HAP-1 (cell line): ENCODE data around the gene KRT20.

ENCODE experiments used
- DNase-seq, 2 experiments: peaks; one replicate each; pipeline ENCODE4 v3.0.0-alpha.2; 2016 to 2020; ENCODE audit warnings: low spot score in 2 of 2
- H3K27me3 ChIP-seq: fragments of 250-450 bp; sonication (Bioruptor Pico); 2 replicates; pipeline ENCODE4 v1.5.1; 2020; ENCODE audit warnings: low read depth, mild to moderate bottlenecking, moderate library complexity
- H3K36me3 ChIP-seq: fragments of 250-450 bp; sonication (Bioruptor Pico); replicated peaks from 2 replicates; pipeline ENCODE4 v1.5.1; 2020; ENCODE audit warnings: mild to moderate bottlenecking
- H3K4me1 ChIP-seq: fragments of 250-450 bp; sonication (Bioruptor Pico); 2 replicates; pipeline ENCODE4 v1.5.1; 2020; ENCODE audit warnings: mild to moderate bottlenecking
- H3K4me3 ChIP-seq: fragments of 250-450 bp; sonication (Bioruptor Pico); 2 replicates; pipeline ENCODE4 v1.5.1; 2020; ENCODE audit warnings: mild to moderate bottlenecking, moderate library complexity
- H3K9me3 ChIP-seq: fragments of 250-450 bp; sonication (Bioruptor Pico); 2 replicates; pipeline ENCODE4 v1.5.1; 2020; ENCODE audit warnings: mild to moderate bottlenecking, moderate library complexity
- in situ Hi-C: fragments of 300-500 bp; cut with MboI; formaldehyde crosslinking; loops from 3 replicates; pipeline ENCODE4 v1.14.3; 2020; ENCODE audit warnings: low sequenced_read_pairs, inconsistent platforms, mixed read lengths

KRT20 gene

DNA sequence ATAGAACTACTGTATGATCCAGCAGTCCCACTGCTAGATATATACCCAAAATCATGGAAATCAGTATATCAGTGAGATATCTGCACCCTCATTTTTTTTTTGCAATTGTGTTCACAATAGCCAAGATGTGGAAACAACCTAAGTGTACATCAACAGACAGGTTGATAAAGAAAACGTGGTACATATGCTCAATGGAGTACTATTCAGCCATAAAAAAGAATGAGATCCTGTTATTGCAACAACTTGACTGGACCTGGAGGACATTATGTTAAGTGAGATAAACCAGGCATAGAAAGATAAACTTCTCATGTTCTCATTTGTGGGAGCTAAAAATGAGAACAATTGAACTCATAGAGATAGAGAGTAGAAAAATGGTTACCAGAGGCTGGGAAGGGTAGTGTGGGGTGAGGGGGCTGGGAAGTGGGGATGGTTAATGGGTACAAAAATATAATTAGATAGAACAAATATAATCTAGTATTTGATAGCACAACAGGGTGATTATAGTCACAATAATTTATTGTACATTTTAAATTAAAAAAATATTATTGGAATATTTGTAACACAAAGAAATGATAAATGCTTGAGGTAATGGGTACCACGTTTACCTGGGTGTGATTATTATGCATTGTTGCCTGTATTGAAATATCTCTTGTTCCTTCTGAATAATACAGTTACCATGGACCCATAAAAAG, 54.8 kb downstream of the KRT20 start:
- no peaks in the 10 kb centered on the region for H3K27me3 ChIP-seq
- in situ Hi-C loops: no loop called here

DNA sequence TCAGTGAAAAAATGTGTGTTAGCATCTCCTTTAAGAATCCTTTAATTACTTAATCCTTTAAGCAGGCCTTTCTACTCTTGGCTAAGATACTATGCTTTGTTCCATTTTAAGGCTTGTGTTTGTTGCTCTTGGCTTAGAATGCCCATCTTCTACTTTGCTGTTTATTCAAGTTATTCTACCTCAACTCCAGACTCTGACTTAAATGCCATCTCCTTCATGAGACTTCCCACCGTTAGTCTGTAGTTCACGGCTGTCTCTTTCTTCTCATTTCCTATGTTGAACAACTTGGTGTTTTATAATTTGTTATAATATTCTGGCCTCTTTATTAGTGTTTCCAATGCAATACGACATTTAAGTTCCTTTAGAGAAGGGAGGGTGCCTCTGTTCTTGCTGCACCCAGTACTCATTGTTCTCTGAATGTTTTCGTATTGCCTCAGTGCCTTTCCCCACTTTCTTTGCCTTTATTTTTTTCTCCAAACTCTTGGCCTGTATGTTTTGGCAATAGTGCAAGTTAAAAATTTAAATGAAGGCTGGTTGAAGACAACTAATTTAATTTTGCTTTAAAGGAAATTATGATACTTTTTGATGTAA, 56.5 kb downstream of the KRT20 start:
- Histone ChIP-seq H3K4me1 (peaks cover 18% of the 10 kb centered on the region), H3K36me3 (no peaks in the 10 kb centered on the region; the same call in 1 of the 2 replicates), H3K4me3 (no peak overlapping the region), H3K27me3 (no peaks in the 10 kb centered on the region), H3K9me3 (no peaks in the 10 kb centered on the region)
- in situ Hi-C loops: no loop called here
- no peak for DNase-seq

More for the DNA sequence above, 54.8 kb downstream of the KRT20 start:
- no peaks in the 10 kb centered on the region for H3K36me3 ChIP-seq
- H3K4me1 ChIP-seq: peaks cover 18% of the 10 kb centered on the region
- DNase-seq: no peak
- H3K4me3 ChIP-seq: no peak overlapping the region
- H3K9me3 ChIP-seq: no peaks in the 10 kb centered on the region

DNA sequence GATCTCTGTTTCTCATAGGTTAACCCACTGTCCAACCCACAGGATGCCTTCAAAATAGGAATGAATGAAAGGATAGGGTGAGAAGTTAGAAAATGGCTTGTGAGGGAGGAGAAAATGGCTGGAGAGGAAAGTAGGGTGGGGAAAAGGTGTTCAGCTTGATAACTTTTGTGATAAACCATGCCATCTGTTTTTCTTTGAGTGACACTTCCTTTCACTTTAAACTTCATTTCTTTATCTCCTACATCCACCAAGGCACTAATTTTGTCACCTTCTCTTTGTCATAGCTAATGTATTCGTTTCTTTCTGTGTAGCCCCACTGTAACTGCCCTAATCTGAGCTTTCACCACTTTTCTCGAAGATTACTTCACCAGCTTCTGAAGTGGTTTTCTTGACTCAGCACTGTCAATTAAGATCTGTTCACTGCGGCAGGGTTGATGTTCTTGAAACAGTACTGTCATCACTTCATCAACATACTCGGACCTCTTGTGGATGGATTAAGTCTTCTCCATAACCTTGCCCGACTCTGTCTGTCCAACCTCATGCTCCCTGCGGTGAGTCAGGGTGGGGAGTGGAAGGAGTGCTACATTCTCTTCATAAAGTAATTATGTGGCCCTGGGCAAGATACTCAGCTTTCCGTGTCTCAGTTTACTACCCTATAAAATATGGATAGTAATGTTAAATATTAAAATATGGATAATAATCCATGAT, 57.1 kb downstream of the KRT20 start:
- Histone ChIP-seq H3K36me3 (no peaks in the 10 kb centered on the region; the same call in 1 of the 2 replicates), H3K4me1 (peaks cover 14% of the 10 kb centered on the region), H3K4me3 (no peak overlapping the region), H3K9me3 (no peaks in the 10 kb centered on the region), H3K27me3 (no peaks in the 10 kb centered on the region)
- DNase-seq: no peak
- in situ Hi-C loops: no loop called here
